ENCODE measurements around the gene RAB11FIP3.

RAB11FIP3 gene

DNA sequence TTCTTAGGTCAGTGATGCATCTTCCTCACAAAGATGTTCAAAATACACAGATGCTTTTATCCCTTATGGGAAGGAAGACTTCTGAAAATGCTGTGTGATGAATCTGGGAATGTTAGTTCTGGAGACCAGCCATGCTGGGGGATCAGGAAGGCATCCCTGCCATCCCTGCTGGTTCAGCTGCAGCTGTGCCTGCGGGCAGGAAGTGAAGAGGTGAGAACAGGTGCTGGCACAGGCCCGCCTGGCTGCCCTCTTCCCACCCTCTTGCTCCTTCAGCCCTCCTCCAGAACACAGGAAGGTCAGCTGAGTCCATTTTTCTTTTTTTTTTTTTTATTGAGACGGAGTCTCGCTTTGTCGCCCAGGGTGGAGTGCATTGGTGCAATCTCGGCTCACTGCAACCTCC is 15.2 kb downstream of the RAB11FIP3 start:
- H3K4me3 ChIP-seq (ENCODE audit: low read depth in 1 of 2, low read length in 1 of 2) = no peak overlapping the region
- H3K36me3 ChIP-seq = no peaks in the 10 kb centered on the region
- H3K9me3 ChIP-seq = no peaks in the 10 kb centered on the region
- no peaks in the 10 kb centered on the region for H3K27me3 ChIP-seq
- no peak for TF ChIP-seq CTCF (IDR thresholded peaks at IDR 0.05)
- H3K27ac ChIP-seq = no peak overlapping the region
- H3K4me1 ChIP-seq (ENCODE audit: control insufficient read depth in 1 of 2, insufficient read depth in 1 of 2, low read depth in 1 of 2, low read length in 1 of 2) = no peaks in the 10 kb centered on the region

- H3K4me1 ChIP-seq (ENCODE audit: control insufficient read depth in 1 of 2, insufficient read depth in 1 of 2, low read depth in 1 of 2, low read length in 1 of 2) = no peaks in the 10 kb centered on the region
- no peak overlapping the region for H3K4me3 ChIP-seq (ENCODE audit: low read depth in 1 of 2, low read length in 1 of 2)
- TF ChIP-seq CTCF (IDR thresholded peaks at IDR 0.05) = no peak
- H3K27ac ChIP-seq = no peak overlapping the region
- H3K9me3 ChIP-seq = no peaks in the 10 kb centered on the region
- no peaks in the 10 kb centered on the region for H3K27me3 ChIP-seq
- H3K36me3 ChIP-seq = no peaks in the 10 kb centered on the region
These were observed 16.0 kb downstream of the RAB11FIP3 start for GRCh38 chr16:441447-441846.

DNA sequence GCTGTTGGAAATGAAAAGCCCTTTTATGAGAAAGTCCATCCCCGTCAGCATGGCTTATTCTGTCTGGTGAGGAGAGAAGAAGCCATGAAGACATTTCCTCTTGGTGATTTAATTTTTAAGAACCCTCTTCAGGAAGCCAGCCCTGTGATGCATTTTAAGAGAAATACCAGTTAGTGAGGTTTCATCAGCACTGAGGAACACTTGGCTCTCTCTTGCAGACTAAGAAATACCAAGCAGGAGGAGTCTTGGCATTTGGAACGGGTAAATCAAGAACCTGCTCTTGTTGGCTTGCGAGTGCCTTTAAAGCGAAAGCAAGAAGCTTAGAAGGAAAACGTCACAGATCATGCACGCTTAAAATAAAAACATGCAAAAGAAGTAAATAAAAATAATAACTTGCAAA is 17.5 kb downstream of the RAB11FIP3 start:
- no peaks in the 10 kb centered on the region for H3K4me1 ChIP-seq (ENCODE audit: control insufficient read depth in 1 of 2, insufficient read depth in 1 of 2, low read depth in 1 of 2, low read length in 1 of 2)
- H3K36me3 ChIP-seq = no peaks in the 10 kb centered on the region
- H3K4me3 ChIP-seq (ENCODE audit: low read depth in 1 of 2, low read length in 1 of 2) = no peak overlapping the region
- no peak for TF ChIP-seq CTCF (IDR thresholded peaks at IDR 0.05)
- no peak overlapping the region for H3K27ac ChIP-seq
- no peaks in the 10 kb centered on the region for H3K27me3 ChIP-seq
- H3K9me3 ChIP-seq = no peaks in the 10 kb centered on the region

DNA sequence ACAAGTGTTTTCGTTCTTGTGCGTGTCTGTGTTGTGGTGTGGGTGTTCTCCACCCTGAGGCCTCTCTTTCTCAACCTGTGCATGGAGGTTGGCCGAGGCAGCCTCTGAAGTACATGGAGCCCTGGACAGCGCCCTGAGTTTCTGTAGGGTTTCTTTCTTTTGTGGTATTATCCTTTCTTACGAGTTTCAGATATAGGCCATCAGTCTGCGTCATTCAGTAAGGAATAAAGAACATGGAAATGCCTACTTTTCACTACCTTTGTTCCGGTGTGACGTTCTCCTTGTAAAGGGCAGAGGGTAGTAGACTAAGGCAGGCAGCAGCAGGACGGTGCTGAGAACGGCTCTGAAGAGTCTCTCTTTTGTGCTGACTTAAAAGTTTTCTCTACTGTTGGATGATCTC is 18.6 kb downstream of the RAB11FIP3 start:
- TF ChIP-seq CTCF (IDR thresholded peaks at IDR 0.05) = no peak
- Histone ChIP-seq H3K9me3 (no peaks in the 10 kb centered on the region), H3K36me3 (no peaks in the 10 kb centered on the region), H3K27me3 (no peaks in the 10 kb centered on the region), H3K4me3 (ENCODE audit: low read depth in 1 of 2, low read length in 1 of 2) (no peak overlapping the region), H3K27ac (no peak overlapping the region), H3K4me1 (ENCODE audit: control insufficient read depth in 1 of 2, insufficient read depth in 1 of 2, low read depth in 1 of 2, low read length in 1 of 2) (no peaks in the 10 kb centered on the region)

GRCh38 chr16:445566-445965 is 20.1 kb downstream of the RAB11FIP3 start:
- Histone ChIP-seq H3K4me3 (ENCODE audit: low read depth in 1 of 2, low read length in 1 of 2) (no peak overlapping the region), H3K36me3 (no peaks in the 10 kb centered on the region), H3K4me1 (ENCODE audit: control insufficient read depth in 1 of 2, insufficient read depth in 1 of 2, low read depth in 1 of 2, low read length in 1 of 2) (no peaks in the 10 kb centered on the region), H3K27ac (no peak overlapping the region), H3K9me3 (no peaks in the 10 kb centered on the region), H3K27me3 (no peaks in the 10 kb centered on the region)
- TF ChIP-seq CTCF (IDR thresholded peaks at IDR 0.05) = no peak

DNA sequence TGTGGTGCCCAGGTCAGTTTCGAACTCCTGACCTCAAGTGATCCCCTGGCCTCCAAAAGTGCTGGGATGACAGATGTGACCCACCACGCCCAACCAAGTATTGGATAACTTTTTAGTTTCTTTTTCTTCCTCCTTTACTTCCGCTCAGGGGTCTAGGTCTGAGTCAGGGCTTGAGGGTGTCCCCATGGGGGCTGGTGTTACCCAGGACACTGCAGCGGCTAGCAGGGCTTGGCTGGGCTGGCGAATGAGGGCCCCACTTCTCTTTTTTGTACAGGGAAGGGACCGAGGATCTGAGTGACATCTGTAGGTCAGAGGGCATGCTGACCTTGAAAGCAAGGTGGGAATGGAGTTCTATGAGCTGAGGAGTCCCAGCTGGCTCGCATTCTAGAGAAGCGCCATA is 24.9 kb downstream of the RAB11FIP3 start:
- no peak for TF ChIP-seq CTCF (IDR thresholded peaks at IDR 0.05)
- no peak overlapping the region for H3K27ac ChIP-seq
- no peaks in the 10 kb centered on the region for H3K9me3 ChIP-seq
- no peaks in the 10 kb centered on the region for H3K36me3 ChIP-seq
- no peak overlapping the region for H3K4me3 ChIP-seq (ENCODE audit: low read depth in 1 of 2, low read length in 1 of 2)
- no peaks in the 10 kb centered on the region for H3K27me3 ChIP-seq
- no peaks in the 10 kb centered on the region for H3K4me1 ChIP-seq (ENCODE audit: control insufficient read depth in 1 of 2, insufficient read depth in 1 of 2, low read depth in 1 of 2, low read length in 1 of 2)
